ENCODE results near the gene RFLNA.

Gene RFLNA

DNA sequence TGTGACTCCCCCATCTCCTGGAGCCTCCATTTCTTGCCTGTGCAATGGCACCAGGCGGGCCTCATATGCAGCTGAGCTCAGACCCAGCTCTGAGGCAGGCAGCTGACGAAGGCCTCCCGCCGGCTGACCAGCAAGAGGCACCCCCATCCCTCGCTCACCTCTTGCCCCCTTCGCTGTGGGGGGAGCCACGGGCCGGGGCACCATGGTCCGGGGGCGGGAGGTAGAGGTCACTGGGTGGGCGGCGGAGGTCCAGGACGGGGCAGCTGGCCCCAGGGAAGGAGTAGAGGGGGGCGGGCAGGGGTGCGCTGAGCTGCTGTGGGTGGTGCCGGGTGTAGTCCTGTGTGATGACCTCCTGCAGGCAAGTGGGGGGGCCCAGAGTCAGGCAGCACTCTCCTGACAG is 39.4 kb downstream of the RFLNA start:
- H3K36me3 ChIP-seq (ENCODE audit: insufficient read depth, low read length): 0 out of 2 replicates have a peak, but pooled peaks cover 11% of the 10 kb centered on the region
- H3K79me2 ChIP-seq (ENCODE audit: insufficient read depth, low read length): no peaks in the 10 kb centered on the region
- no peaks in the 10 kb centered on the region for H3K9me2 ChIP-seq (ENCODE audit: low read depth, low read length)
- no peaks in the 10 kb centered on the region for H3K27me3 ChIP-seq (ENCODE audit: insufficient read depth, low read length)
- no peak overlapping the region for H3K27ac ChIP-seq (ENCODE audit: low read depth, low read length, poor library complexity, severe bottlenecking)
- H3F3A ChIP-seq (ENCODE audit: insufficient read depth, low read length): no peaks in the 10 kb centered on the region
- no peak overlapping the region for H3K4me3 ChIP-seq (ENCODE audit: low read depth, low read length, poor library complexity, severe bottlenecking)
- H3K4me2 ChIP-seq (ENCODE audit: low read length): no peak overlapping the region
- H4K20me1 ChIP-seq (ENCODE audit: insufficient read depth, low read length): no peaks in the 10 kb centered on the region
- H3K4me1 ChIP-seq (ENCODE audit: insufficient read depth, low read length, severe bottlenecking): no peaks in the 10 kb centered on the region
- H3K9ac ChIP-seq (ENCODE audit: low read length): no peak overlapping the region
- no peak overlapping the region for H2AFZ ChIP-seq (ENCODE audit: low read length)
- TF ChIP-seq, protein P1, sequence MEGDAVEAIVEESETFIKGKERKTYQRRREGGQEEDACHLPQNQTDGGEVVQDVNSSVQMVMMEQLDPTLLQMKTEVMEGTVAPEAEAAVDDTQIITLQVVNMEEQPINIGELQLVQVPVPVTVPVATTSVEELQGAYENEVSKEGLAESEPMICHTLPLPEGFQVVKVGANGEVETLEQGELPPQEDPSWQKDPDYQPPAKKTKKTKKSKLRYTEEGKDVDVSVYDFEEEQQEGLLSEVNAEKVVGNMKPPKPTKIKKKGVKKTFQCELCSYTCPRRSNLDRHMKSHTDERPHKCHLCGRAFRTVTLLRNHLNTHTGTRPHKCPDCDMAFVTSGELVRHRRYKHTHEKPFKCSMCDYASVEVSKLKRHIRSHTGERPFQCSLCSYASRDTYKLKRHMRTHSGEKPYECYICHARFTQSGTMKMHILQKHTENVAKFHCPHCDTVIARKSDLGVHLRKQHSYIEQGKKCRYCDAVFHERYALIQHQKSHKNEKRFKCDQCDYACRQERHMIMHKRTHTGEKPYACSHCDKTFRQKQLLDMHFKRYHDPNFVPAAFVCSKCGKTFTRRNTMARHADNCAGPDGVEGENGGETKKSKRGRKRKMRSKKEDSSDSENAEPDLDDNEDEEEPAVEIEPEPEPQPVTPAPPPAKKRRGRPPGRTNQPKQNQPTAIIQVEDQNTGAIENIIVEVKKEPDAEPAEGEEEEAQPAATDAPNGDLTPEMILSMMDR (IDR thresholded peaks at IDR 0.05; ENCODE audit: low read length): no peak
- no peak for TF ChIP-seq EZH2 (IDR thresholded peaks at IDR 0.05; ENCODE audit: borderline replicate concordance, low read length)
- no peaks in the 10 kb centered on the region for H3K9me3 ChIP-seq (ENCODE audit: low read length)

DNA sequence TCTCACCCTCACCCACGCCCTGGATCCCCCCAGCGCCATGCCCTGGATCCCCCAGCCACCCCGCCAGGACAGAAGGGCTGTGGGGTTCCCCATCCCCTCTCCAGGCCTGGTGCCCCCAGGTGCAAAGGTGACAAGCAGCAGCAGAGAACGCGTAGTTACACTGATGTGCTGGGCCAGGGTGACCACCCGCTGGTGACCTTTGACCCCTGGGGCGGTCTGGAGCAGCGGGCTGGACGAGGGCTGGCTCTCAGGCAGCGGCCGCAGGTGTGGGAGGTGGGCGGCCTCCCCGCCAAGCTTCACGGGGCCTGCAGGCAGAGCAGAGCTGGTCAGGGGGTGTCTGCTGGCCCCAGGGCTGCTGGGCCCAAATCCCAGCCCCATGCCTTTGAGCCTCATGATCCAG is 40.1 kb downstream of the RFLNA start:
- no peaks in the 10 kb centered on the region for H3K9me3 ChIP-seq (ENCODE audit: low read length)
- no peaks in the 10 kb centered on the region for H3K79me2 ChIP-seq (ENCODE audit: insufficient read depth, low read length)
- no peak for TF ChIP-seq EZH2 (IDR thresholded peaks at IDR 0.05; ENCODE audit: borderline replicate concordance, low read length)
- TF ChIP-seq, protein P1 (IDR thresholded peaks at IDR 0.05; ENCODE audit: low read length): no peak
- no peaks in the 10 kb centered on the region for H3K9me2 ChIP-seq (ENCODE audit: low read depth, low read length)
- no peak overlapping the region for H3K4me3 ChIP-seq (ENCODE audit: low read depth, low read length, poor library complexity, severe bottlenecking)
- H3K36me3 ChIP-seq (ENCODE audit: insufficient read depth, low read length): 0 out of 2 replicates have a peak, but pooled peaks cover 11% of the 10 kb centered on the region
- H3F3A ChIP-seq (ENCODE audit: insufficient read depth, low read length): no peaks in the 10 kb centered on the region
- H2AFZ ChIP-seq (ENCODE audit: low read length): no peak overlapping the region
- H3K27me3 ChIP-seq (ENCODE audit: insufficient read depth, low read length): no peaks in the 10 kb centered on the region
- no peak overlapping the region for H3K27ac ChIP-seq (ENCODE audit: low read depth, low read length, poor library complexity, severe bottlenecking)
- H3K4me2 ChIP-seq (ENCODE audit: low read length): no peak overlapping the region
- H3K4me1 ChIP-seq (ENCODE audit: insufficient read depth, low read length, severe bottlenecking): no peaks in the 10 kb centered on the region
- H3K9ac ChIP-seq (ENCODE audit: low read length): no peak overlapping the region
- H4K20me1 ChIP-seq (ENCODE audit: insufficient read depth, low read length): no peaks in the 10 kb centered on the region

DNA sequence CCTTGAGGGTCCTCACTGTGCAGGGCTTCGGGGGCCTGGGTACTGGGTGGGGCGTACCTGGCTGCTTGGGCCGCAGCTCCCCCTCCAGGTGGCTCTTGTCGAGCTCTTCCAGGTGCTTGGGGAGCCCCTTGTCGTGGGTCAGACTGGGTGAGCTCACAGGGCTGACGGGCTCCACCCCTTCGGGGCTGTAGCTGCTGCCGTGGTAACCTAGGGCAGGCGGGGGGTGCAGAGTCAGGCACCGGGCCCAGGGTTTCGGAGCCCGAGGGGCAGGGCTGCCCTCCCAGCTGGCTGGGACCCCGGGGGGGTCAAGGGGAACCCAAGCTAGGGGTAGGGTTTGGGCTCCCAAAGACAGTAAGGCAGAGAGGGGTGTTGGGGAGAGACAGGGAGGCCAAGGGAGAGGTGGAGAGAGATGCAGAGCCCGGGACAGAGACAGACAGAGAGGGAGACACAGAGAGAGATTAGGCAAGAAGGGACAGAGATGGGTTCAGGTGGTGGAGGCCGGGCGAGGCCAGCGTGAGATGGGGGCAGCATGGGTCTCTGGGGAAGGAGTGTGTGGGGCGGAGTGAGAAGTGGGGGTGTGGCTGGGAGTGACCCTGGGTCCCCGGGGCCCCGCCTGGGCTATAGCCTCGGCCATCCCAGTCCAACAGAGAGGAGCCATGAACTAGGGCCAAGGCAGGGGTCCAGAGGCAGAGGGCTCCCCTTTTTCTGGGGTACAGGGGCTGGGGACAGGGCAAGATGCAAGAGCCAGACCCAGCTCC is 40.7 kb downstream of the RFLNA start:
- Histone ChIP-seq H4K20me1 (ENCODE audit: insufficient read depth, low read length) (no peaks in the 10 kb centered on the region), H3K9ac (ENCODE audit: low read length) (no peak overlapping the region), H3K79me2 (ENCODE audit: insufficient read depth, low read length) (no peaks in the 10 kb centered on the region), H3K36me3 (ENCODE audit: insufficient read depth, low read length) (0 out of 2 replicates have a peak, but pooled peaks cover 11% of the 10 kb centered on the region), H3K9me2 (ENCODE audit: low read depth, low read length) (no peaks in the 10 kb centered on the region), H3K4me1 (ENCODE audit: insufficient read depth, low read length, severe bottlenecking) (no peaks in the 10 kb centered on the region), H2AFZ (ENCODE audit: low read length) (no peak overlapping the region), H3K4me3 (ENCODE audit: low read depth, low read length, poor library complexity, severe bottlenecking) (no peak overlapping the region), H3K27ac (ENCODE audit: low read depth, low read length, poor library complexity, severe bottlenecking) (no peak overlapping the region), H3K9me3 (ENCODE audit: low read length) (no peaks in the 10 kb centered on the region), H3K27me3 (ENCODE audit: insufficient read depth, low read length) (no peaks in the 10 kb centered on the region), H3F3A (ENCODE audit: insufficient read depth, low read length) (no peaks in the 10 kb centered on the region), H3K4me2 (ENCODE audit: low read length) (no peak overlapping the region)
- TF ChIP-seq EZH2 (IDR thresholded peaks at IDR 0.05; ENCODE audit: borderline replicate concordance, low read length): no peak
- TF ChIP-seq, protein P1 (IDR thresholded peaks at IDR 0.05; ENCODE audit: low read length): no peak
